HepG2 (cell line): ENCODE results near the gene NAGS. TPM values are rescaled to one million over a fixed set of nuclear protein-coding genes. Genes with fewer than 3 reads are reported as not detected.

Experiments
- ATF4 ChIP-seq, 2 experiments: fragments of 450-650 bp in 1 of 2; sonication (generic) in 1 of 2; formaldehyde crosslinking; IDR thresholded peaks; 2 replicates each; pipeline versions ENCODE4 v1.5.0 to v1.8.0; 2020 to 2022; ENCODE audit warnings: mild to moderate bottlenecking in 1 of 2, missing genetic modification reagents in 1 of 2
- CAMTA2 ChIP-seq: sonication (generic); formaldehyde crosslinking; IDR thresholded peaks from 2 replicates; pipeline ENCODE4 v1.4.0; 2020; ENCODE audit warnings: mild to moderate bottlenecking, missing genetic modification reagents, borderline replicate concordance
- CHD2 ChIP-seq: IDR thresholded peaks from 2 replicates; pipeline ENCODE4 v1.6.1; 2011; ENCODE audit warnings: low read depth, low read length, improper control_type of control experiment
- ELF4 ChIP-seq: sonication (generic); formaldehyde crosslinking; IDR thresholded peaks from 2 replicates; pipeline ENCODE4 v1.5.0; 2020; ENCODE audit warnings: missing genetic modification reagents, mild to moderate bottlenecking, moderate library complexity, borderline replicate concordance
- MEF2D ChIP-seq: sonication (generic); formaldehyde crosslinking; IDR thresholded peaks from 2 replicates; pipeline ENCODE4 v1.5.1; 2020; ENCODE audit warnings: mild to moderate bottlenecking, missing genetic modification reagents
- PCBP1 ChIP-seq: fragments of 200-400 bp; formaldehyde crosslinking; IDR thresholded peaks from 2 replicates; pipeline ENCODE4 v1.6.1; 2017; ENCODE audit warnings: mild to moderate bottlenecking, low read depth, low read length, borderline replicate concordance
- PCBP2 ChIP-seq: fragments of 200-400 bp; formaldehyde crosslinking; optimal IDR thresholded peaks from 2 replicates; pipeline ENCODE3; 2018; ENCODE audit warnings: low read length, low read depth; ENCODE audit not compliant: poor library complexity, severe bottlenecking
- SETDB1 ChIP-seq: sonication (generic); formaldehyde crosslinking; IDR thresholded peaks from 2 replicates; pipeline ENCODE4 v1.5.1; 2020; ENCODE audit warnings: missing genetic modification reagents, mild to moderate bottlenecking, borderline replicate concordance
- SPEN ChIP-seq: sonication (generic); formaldehyde crosslinking; IDR thresholded peaks from 2 replicates; pipeline ENCODE4 v1.5.1; 2020; ENCODE audit warnings: low read depth, mild to moderate bottlenecking, missing genetic modification reagents
- SRSF9 ChIP-seq: fragments of 200-400 bp; formaldehyde crosslinking; IDR thresholded peaks from 2 replicates; pipeline ENCODE4 v1.6.1; 2018; ENCODE audit warnings: borderline replicate concordance, mild to moderate bottlenecking, low read depth, low read length; ENCODE audit not compliant: insufficient read depth, poor library complexity, severe bottlenecking
- YEATS4 ChIP-seq: sonication (generic); formaldehyde crosslinking; IDR thresholded peaks from 2 replicates; pipeline ENCODE4 v1.4.0; 2020; ENCODE audit warnings: missing genetic modification reagents, borderline replicate concordance
- ZFAT ChIP-seq: sonication (generic); formaldehyde crosslinking; conservative IDR thresholded peaks from 2 replicates; pipeline ENCODE4 v1.8.1; 2023; ENCODE audit warnings: missing genetic modification reagents, inconsistent platforms
- ZNF12 ChIP-seq: sonication (generic); formaldehyde crosslinking; IDR thresholded peaks from 2 replicates; pipeline ENCODE4 v1.5.0; 2020; ENCODE audit warnings: missing genetic modification reagents
- ZNF143 ChIP-seq: sonication (generic); formaldehyde crosslinking; IDR thresholded peaks from 2 replicates; pipeline ENCODE4 v1.4.0; 2020; ENCODE audit warnings: missing genetic modification reagents
- ZNF547 ChIP-seq: sonication (generic); formaldehyde crosslinking; IDR thresholded peaks from 2 replicates; pipeline ENCODE4 v1.5.1; 2020; ENCODE audit warnings: mild to moderate bottlenecking, missing genetic modification reagents
- polyA plus RNA-seq, 8 experiments: library from polyadenylated mRNA; depleted of rRNA in 3 of 8; stranded (reverse) in 7 of 8; unstranded in 1 of 8; fragments of >200 nt; fragmentation: Illumina TruSeq in 4 of 8; extraction: Trizol in 4 of 8; gene quantifications; 2 replicates each; pipeline versions ENCODE4 v1.2.1 to v1.2.3, GENCODE V29; 2011 to 2016; ENCODE audit warnings: low read depth in 4 of 8, missing spikeins in 1 of 8, mixed read lengths in 1 of 8; ENCODE audit not compliant: insufficient read depth in 1 of 8
- total RNA-seq, 5 experiments: library from RNA; depleted of rRNA; stranded (reverse); fragments of >200 nt; fragmentation: Illumina TruSeq; extraction: Trizol; gene quantifications; 2 replicates each; pipeline ENCODE4 v1.2.3, GENCODE V29; 2016; ENCODE audit warnings: low read depth in 1 of 5
- TF ChIP-seq, protein P1 (sequence below): sonication (generic); formaldehyde crosslinking; IDR thresholded peaks from 2 replicates; pipeline ENCODE4 v1.9.0; 2022; ENCODE audit warnings: missing genetic modification reagents, mild to moderate bottlenecking, borderline replicate concordance
- TF ChIP-seq, protein P2 (sequence below): sonication (generic); formaldehyde crosslinking; IDR thresholded peaks from 2 replicates; pipeline ENCODE4 v1.5.0; 2020; ENCODE audit warnings: missing genetic modification reagents
- TF ChIP-seq, protein P3 (sequence below): sonication (generic); formaldehyde crosslinking; IDR thresholded peaks from 2 replicates; pipeline ENCODE4 v1.4.0; 2020; ENCODE audit warnings: missing genetic modification reagents

NAGS gene
- total and polyA plus RNA-seq, 2 of the 13 experiments (the other 11 are each of a cell fraction or from before 2014, with no cell fraction given) = 4.3 to 5.1 TPM

GRCh38 chr17:43994272-43995149 lies 9.9 kb upstream of the NAGS start (continued):
- TF ChIP-seq SPEN = peak; percentile 19; the same call in 1 of the 2 replicates
- TF ChIP-seq ZNF143 (CRISPR knock-in tag) = no peak
- TF ChIP-seq PCBP1 = no peak
- no peak for TF ChIP-seq ZNF12 (CRISPR knock-in tag)
- TF ChIP-seq ELF4 (CRISPR knock-in tag) = no peak
- no peak for TF ChIP-seq YEATS4 (CRISPR knock-in tag)
- TF ChIP-seq, protein P1, sequence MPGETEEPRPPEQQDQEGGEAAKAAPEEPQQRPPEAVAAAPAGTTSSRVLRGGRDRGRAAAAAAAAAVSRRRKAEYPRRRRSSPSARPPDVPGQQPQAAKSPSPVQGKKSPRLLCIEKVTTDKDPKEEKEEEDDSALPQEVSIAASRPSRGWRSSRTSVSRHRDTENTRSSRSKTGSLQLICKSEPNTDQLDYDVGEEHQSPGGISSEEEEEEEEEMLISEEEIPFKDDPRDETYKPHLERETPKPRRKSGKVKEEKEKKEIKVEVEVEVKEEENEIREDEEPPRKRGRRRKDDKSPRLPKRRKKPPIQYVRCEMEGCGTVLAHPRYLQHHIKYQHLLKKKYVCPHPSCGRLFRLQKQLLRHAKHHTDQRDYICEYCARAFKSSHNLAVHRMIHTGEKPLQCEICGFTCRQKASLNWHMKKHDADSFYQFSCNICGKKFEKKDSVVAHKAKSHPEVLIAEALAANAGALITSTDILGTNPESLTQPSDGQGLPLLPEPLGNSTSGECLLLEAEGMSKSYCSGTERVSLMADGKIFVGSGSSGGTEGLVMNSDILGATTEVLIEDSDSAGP = peak; percentile 52; the same call in 1 of the 2 replicates
- TF ChIP-seq, protein P2, sequence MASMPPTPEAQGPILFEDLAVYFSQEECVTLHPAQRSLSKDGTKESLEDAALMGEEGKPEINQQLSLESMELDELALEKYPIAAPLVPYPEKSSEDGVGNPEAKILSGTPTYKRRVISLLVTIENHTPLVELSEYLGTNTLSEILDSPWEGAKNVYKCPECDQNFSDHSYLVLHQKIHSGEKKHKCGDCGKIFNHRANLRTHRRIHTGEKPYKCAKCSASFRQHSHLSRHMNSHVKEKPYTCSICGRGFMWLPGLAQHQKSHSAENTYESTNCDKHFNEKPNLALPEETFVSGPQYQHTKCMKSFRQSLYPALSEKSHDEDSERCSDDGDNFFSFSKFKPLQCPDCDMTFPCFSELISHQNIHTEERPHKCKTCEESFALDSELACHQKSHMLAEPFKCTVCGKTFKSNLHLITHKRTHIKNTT (CRISPR knock-in tag) = no peak
- TF ChIP-seq SETDB1 (CRISPR knock-in tag) = no peak
- TF ChIP-seq ATF4 (CRISPR knock-in tag; IDR thresholded peaks at IDR 0.05) = no peak
- TF ChIP-seq, protein P3, sequence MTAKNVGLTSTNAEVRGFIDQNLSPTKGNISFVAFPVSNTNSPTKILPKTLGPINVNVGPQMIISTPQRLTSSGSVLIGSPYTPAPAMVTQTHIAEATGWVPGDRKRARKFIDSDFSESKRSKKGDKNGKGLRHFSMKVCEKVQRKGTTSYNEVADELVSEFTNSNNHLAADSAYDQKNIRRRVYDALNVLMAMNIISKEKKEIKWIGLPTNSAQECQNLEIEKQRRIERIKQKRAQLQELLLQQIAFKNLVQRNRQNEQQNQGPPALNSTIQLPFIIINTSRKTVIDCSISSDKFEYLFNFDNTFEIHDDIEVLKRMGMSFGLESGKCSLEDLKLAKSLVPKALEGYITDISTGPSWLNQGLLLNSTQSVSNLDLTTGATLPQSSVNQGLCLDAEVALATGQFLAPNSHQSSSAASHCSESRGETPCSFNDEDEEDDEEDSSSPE (CRISPR knock-in tag) = no peak
- no peak for TF ChIP-seq MEF2D
- TF ChIP-seq PCBP2 = no peak
- TF ChIP-seq ZNF547 (CRISPR knock-in tag) = no peak
- no peak for TF ChIP-seq CAMTA2 (CRISPR knock-in tag)
- TF ChIP-seq CHD2 = no peak
- no peak for TF ChIP-seq ZFAT (CRISPR knock-in tag)
- no peak for TF ChIP-seq SRSF9
